HFFc6 (cell line): ENCODE data around the gene STK40. TPM values are rescaled to one million over a fixed set of nuclear protein-coding genes. Genes with fewer than 3 reads are reported as not detected.

Experiments
- DNase-seq: peaks from one replicate; pipeline ENCODE4 v3.0.0-alpha.2; 2018
- H3K27ac Mint-ChIP-seq: 2 replicates; pipeline ENCODE4 v1.8.0; 2020; ENCODE audit warnings: mild to moderate bottlenecking, mixed read lengths
- H3K27me3 Mint-ChIP-seq: 2 replicates; pipeline ENCODE4 v1.8.0; 2021; ENCODE audit warnings: mild to moderate bottlenecking, moderate library complexity, mixed read lengths; ENCODE audit not compliant: insufficient read depth
- H3K36me3 Mint-ChIP-seq: 2 replicates; pipeline ENCODE4 v1.8.0; 2021; ENCODE audit warnings: low read depth, mixed read lengths
- H3K4me1 Mint-ChIP-seq: 2 replicates; pipeline ENCODE4 v1.8.0; 2020; ENCODE audit warnings: low read depth, mixed read lengths
- H3K4me3 Mint-ChIP-seq: 2 replicates; pipeline ENCODE4 v1.8.0; 2020; ENCODE audit warnings: mild to moderate bottlenecking, moderate library complexity, mixed read lengths
- H3K9me3 Mint-ChIP-seq: 2 replicates; pipeline ENCODE4 v1.8.0; 2020; ENCODE audit warnings: mild to moderate bottlenecking, mixed read lengths
- total RNA-seq, 6 experiments: library from RNA; stranded (reverse); fragmentation: NEBNext Ultra II Directional; extraction: Animal tissue kit (Norgen Biotek cat#: 25700); gene quantifications; 2 replicates in 1 of 6; 3 replicates in 5 of 6; pipeline ENCODE4 v1.2.3, GENCODE V29; 2021
- TF ChIP-seq, protein P1 (sequence below): fragments of 200-600 bp; sonication (generic); IDR thresholded peaks from 2 replicates; pipeline ENCODE4 v1.5.0; 2021; ENCODE audit warnings: antibody characterized with exemption, mild to moderate bottlenecking

The STK40 gene
- total RNA-seq, 6 experiments from 2014 or later: 24.1 to 26.5 (median 25.1) TPM

GRCh38 chr1:36397378-36398230, 11.9 kb upstream of the STK40 start, which contains the start of gene LSM10:
TSS of gene LSM10 (minus strand) at chr1:36397908. CDS start at chr1:36394129, 3,779 bp downstream.
- H3K27me3 Mint-ChIP-seq: peaks cover 3% of the 10 kb centered on the region
- H3K36me3 Mint-ChIP-seq: peaks cover 5% of the 10 kb centered on the region; the same call in 1 of the 2 replicates
- no peaks in the 10 kb centered on the region for H3K9me3 Mint-ChIP-seq
- TF ChIP-seq, protein P1, sequence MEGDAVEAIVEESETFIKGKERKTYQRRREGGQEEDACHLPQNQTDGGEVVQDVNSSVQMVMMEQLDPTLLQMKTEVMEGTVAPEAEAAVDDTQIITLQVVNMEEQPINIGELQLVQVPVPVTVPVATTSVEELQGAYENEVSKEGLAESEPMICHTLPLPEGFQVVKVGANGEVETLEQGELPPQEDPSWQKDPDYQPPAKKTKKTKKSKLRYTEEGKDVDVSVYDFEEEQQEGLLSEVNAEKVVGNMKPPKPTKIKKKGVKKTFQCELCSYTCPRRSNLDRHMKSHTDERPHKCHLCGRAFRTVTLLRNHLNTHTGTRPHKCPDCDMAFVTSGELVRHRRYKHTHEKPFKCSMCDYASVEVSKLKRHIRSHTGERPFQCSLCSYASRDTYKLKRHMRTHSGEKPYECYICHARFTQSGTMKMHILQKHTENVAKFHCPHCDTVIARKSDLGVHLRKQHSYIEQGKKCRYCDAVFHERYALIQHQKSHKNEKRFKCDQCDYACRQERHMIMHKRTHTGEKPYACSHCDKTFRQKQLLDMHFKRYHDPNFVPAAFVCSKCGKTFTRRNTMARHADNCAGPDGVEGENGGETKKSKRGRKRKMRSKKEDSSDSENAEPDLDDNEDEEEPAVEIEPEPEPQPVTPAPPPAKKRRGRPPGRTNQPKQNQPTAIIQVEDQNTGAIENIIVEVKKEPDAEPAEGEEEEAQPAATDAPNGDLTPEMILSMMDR: no peak
- peaks cover 21% of the 10 kb centered on the region for H3K4me1 Mint-ChIP-seq
- DNase-seq: peak; percentile 92
- H3K4me3 Mint-ChIP-seq: peak within 1 kb of the TSS; percentile 95
- H3K27ac Mint-ChIP-seq: peak within 1 kb of the TSS; percentile 98

- Mint-ChIP-seq H3K4me3 (peak overlapping the region; percentile 95), H3K27ac (peak overlapping the region; percentile 98), H3K36me3 (peaks cover 5% of the 10 kb centered on the region; the same call in 1 of the 2 replicates), H3K4me1 (peaks cover 21% of the 10 kb centered on the region), H3K27me3 (peaks cover 3% of the 10 kb centered on the region), H3K9me3 (no peaks in the 10 kb centered on the region)
- DNase-seq: no peak
- TF ChIP-seq, protein P1: no peak
Observed at GRCh38 chr1:36397083-36397377, 11.3 kb upstream of the STK40 start.

GRCh38 chr1:36396359-36396758, 10.6 kb upstream of the STK40 start:
- Mint-ChIP-seq H3K4me3 (peak overlapping the region; percentile 95), H3K27ac (peak overlapping the region; percentile 98), H3K4me1 (peaks cover 21% of the 10 kb centered on the region), H3K27me3 (peaks cover 3% of the 10 kb centered on the region), H3K9me3 (no peaks in the 10 kb centered on the region), H3K36me3 (peaks cover 9% of the 10 kb centered on the region)
- DNase-seq: no peak
- TF ChIP-seq, protein P1: no peak

- Mint-ChIP-seq H3K27me3 (peaks cover 3% of the 10 kb centered on the region), H3K4me1 (peaks cover 33% of the 10 kb centered on the region), H3K4me3 (no peak overlapping the region), H3K36me3 (peaks cover 18% of the 10 kb centered on the region), H3K9me3 (no peaks in the 10 kb centered on the region), H3K27ac (no peak overlapping the region)
- DNase-seq: no peak
- TF ChIP-seq, protein P1: no peak
Observed at GRCh38 chr1:36393686-36394085, 8.0 kb upstream of the STK40 start.

- Mint-ChIP-seq H3K27ac (no peak overlapping the region), H3K4me1 (peaks cover 31% of the 10 kb centered on the region)
- TF ChIP-seq, protein P1: no peak
Observed at GRCh38 chr1:36392836-36393235, 7.1 kb upstream of the STK40 start.

More at GRCh38 chr1:36392836-36393235, 7.1 kb upstream of the STK40 start:
- Mint-ChIP-seq H3K9me3 (no peaks in the 10 kb centered on the region), H3K27me3 (peaks cover under 1% of the 10 kb centered on the region), H3K36me3 (peaks cover 15% of the 10 kb centered on the region), H3K4me3 (no peak overlapping the region)
- no peak for DNase-seq
